BE2C (cell line): ENCODE data around the gene ELAVL3.
"Not testable (repeated sequence)": the region's sequence is repeated elsewhere in the genome, so short reads cannot be mapped to it uniquely, and the experiment has no call there.

Experiments
- DNase-seq: peaks from one replicate; pipeline ENCODE4 v3.0.0-alpha.2; 2020
- H3K27me3 ChIP-seq: fragments of 250-450 bp; sonication (Bioruptor Pico); 2 replicates; pipeline ENCODE4 v1.5.1; 2020; ENCODE audit warnings: mild to moderate bottlenecking
- H3K36me3 ChIP-seq: fragments of 250-450 bp; sonication (Bioruptor Pico); 2 replicates; pipeline ENCODE4 v1.5.1; 2020; ENCODE audit warnings: mild to moderate bottlenecking
- H3K4me1 ChIP-seq: fragments of 250-450 bp; sonication (Bioruptor Pico); 2 replicates; pipeline ENCODE4 v1.5.1; 2020
- H3K4me3 ChIP-seq: 2 replicates; pipeline ENCODE4 v1.5.1; 2011; ENCODE audit warnings: low read depth, low read length
- H3K9me3 ChIP-seq: fragments of 250-450 bp; sonication (Bioruptor Pico); 2 replicates; pipeline ENCODE4 v1.5.1; 2020
- TF ChIP-seq, protein P1 (sequence below): IDR thresholded peaks from 2 replicates; pipeline ENCODE4 v1.5.1; 2012; ENCODE audit warnings: mild to moderate bottlenecking, low read depth, low read length

The ELAVL3 gene

DNA sequence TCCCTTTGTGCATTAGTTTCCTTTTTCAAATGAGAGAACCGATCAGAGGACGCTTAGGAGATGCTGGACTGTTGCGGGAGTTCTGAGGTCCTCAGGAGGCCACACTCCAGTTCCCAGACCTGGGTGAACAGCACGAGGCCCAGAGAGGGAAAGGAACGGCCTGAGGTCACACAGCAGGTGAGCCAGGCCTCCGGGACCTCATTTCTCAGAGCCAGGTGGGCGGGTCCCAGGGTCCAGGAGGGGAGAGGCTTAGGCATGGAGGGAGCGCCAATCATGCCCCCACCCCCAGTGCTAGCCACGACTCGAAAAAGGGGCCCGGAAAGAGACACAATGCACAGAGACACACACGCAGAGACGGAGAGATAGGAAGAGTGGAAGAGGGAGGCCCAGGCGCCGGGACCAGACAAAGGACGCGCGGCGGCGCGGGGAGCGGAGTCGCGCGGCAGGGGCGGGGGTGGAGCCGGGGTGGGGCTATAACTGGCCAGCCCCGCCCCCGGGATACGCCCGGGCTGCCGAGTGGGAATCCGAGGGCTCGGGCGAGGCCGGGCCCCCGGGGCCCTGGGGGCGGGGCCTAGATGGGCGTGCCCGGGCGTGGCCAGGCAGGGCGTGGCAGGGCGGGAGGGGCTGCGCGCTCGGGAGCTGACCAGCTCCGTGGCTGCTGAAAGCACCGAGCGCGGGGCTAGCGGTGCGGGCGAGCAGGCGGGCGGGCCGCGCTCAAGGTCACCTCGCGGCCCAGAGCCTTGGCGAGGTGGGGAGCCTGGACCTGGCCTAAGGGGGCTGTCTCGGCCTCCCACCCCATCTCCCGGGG, 1.6 kb downstream of the ELAVL3 start:
- TF ChIP-seq, protein P1, sequence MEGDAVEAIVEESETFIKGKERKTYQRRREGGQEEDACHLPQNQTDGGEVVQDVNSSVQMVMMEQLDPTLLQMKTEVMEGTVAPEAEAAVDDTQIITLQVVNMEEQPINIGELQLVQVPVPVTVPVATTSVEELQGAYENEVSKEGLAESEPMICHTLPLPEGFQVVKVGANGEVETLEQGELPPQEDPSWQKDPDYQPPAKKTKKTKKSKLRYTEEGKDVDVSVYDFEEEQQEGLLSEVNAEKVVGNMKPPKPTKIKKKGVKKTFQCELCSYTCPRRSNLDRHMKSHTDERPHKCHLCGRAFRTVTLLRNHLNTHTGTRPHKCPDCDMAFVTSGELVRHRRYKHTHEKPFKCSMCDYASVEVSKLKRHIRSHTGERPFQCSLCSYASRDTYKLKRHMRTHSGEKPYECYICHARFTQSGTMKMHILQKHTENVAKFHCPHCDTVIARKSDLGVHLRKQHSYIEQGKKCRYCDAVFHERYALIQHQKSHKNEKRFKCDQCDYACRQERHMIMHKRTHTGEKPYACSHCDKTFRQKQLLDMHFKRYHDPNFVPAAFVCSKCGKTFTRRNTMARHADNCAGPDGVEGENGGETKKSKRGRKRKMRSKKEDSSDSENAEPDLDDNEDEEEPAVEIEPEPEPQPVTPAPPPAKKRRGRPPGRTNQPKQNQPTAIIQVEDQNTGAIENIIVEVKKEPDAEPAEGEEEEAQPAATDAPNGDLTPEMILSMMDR: no peak
- H3K4me3 ChIP-seq: peak overlapping the region; percentile 75
- H3K36me3 ChIP-seq: peaks cover 13% of the 10 kb centered on the region; the same call in 1 of the 2 replicates
- peak; percentile 95 for DNase-seq
- H3K9me3 ChIP-seq: no peaks in the 10 kb centered on the region
- H3K4me1 ChIP-seq: peaks cover 3% of the 10 kb centered on the region
- H3K27me3 ChIP-seq: peaks cover 9% of the 10 kb centered on the region

DNA sequence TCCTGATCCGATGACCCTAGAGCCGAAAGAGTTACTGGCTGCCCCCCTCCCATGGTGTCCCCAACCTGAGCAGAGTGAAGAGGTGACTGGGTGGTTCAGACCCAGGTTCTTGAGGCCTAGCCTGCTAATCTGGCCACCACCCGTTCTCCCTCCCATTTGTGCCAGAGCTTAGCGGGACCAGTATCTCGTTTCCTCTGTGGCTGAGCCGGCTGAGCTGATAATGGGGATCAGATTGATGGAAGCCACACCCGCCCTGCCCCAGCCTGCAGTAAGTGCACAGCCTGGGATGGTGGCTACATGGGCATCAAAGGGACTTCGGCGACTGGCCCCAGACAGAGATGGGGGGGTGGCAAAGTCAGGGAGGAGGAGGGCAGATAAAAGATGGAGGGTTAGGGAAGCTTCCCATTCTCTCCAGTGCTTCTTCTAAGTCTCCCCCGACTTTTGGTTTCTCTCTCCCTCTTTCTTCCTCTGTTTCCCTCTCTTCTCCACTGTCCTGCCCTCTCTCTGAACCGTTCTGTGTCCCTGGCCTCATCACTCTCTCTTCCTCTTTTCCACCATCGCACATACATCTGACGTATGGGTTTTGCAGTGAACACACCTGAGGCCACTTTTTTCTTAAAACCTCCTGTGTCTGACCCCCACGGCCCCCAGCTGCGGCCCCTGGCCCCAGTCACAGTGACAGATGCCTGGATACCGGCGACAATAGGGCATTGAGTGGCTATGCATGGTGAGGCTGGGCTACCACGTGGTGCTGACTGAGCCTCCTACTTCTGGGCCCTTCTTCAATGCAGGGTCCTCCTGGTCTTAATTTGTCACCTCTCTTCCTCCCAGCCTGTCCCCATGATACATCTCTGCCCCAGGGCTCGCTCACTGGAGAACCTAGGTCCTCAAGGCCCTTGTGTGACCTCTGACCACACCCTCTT, 2.4 kb downstream of the ELAVL3 start:
- Histone ChIP-seq H3K4me1 (peaks cover 3% of the 10 kb centered on the region), H3K27me3 (peaks cover 9% of the 10 kb centered on the region), H3K4me3 (peak overlapping the region; percentile 70), H3K36me3 (peaks cover 13% of the 10 kb centered on the region; the same call in 1 of the 2 replicates), H3K9me3 (no peaks in the 10 kb centered on the region)
- TF ChIP-seq, protein P1: no peak
- DNase-seq: no peak

DNA sequence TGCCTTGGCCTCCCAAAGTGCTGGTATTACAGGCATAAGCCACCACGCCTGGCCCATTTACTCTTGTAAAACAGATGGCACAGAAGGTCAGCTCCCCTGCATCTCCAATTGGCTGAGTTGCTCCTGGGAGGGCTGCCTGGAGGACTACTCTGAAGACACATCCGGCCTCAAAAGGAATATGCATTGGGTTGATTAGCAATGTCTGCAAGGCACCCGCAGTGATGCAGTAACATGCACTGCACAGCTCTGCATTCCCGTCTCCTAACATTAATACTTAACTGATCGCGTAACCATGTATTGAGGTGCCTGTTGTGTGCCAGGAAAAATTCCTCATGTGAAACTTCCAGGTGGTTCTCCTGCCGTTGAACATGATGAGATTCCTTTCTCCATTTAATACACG, 5.0 kb downstream of the ELAVL3 start:
- H3K9me3 ChIP-seq: no peaks in the 10 kb centered on the region
- H3K4me1 ChIP-seq: peaks cover 3% of the 10 kb centered on the region
- TF ChIP-seq, protein P1: no peak
- H3K4me3 ChIP-seq: no peak overlapping the region
- no peak for DNase-seq
- peaks cover 9% of the 10 kb centered on the region for H3K27me3 ChIP-seq
- peaks cover 13% of the 10 kb centered on the region; the same call in 1 of the 2 replicates for H3K36me3 ChIP-seq

DNA sequence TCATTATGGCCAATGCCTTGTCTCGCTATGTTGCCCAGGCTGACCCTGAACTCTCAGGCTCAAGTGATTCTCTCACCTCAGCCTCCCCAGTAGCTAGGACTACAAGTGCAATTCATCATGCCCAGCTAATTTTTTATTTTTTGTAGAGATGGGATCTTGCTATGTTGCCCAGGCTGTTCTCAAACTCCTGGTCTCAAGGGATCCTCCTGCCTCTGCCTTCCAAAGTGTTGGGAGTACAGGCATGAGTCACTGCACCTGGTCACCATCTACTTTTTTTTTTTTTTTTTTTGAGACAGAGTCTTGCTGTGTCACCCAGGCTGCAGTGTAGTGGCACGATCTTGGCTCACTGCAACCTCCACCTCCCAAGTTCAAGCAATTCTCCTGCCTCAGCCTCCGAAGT, 5.5 kb downstream of the ELAVL3 start:
- H3K27me3 ChIP-seq, DNase-seq, H3K4me3 ChIP-seq, H3K4me1 ChIP-seq, H3K9me3 ChIP-seq: not testable (repeated sequence)
- H3K36me3 ChIP-seq: peaks cover 13% of the 10 kb centered on the region; the same call in 1 of the 2 replicates

DNA sequence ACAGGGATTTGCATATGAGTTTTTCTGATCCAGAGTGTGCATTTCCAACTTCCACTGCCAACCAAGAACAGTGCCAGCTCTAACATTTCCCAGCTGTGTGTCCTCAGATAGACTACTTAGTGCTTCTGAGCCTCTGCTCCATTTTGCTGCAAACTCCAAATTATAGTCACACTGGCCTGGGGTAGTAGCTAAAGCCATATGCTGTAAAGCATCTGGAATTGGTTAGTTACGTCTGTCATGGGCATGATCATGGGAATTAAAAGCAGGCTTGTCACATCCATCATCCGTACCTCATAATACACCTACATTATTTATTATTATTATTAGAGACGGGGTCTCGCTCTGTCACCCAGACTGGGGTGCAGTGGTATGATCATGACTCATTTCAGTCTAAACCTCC, 7.1 kb downstream of the ELAVL3 start:
- Histone ChIP-seq H3K4me1 (no peaks in the 10 kb centered on the region), H3K27me3 (no peaks in the 10 kb centered on the region), H3K36me3 (peaks cover 8% of the 10 kb centered on the region; the same call in 1 of the 2 replicates), H3K9me3 (no peaks in the 10 kb centered on the region), H3K4me3 (no peak overlapping the region)
- TF ChIP-seq, protein P1: no peak
- no peak for DNase-seq

DNA sequence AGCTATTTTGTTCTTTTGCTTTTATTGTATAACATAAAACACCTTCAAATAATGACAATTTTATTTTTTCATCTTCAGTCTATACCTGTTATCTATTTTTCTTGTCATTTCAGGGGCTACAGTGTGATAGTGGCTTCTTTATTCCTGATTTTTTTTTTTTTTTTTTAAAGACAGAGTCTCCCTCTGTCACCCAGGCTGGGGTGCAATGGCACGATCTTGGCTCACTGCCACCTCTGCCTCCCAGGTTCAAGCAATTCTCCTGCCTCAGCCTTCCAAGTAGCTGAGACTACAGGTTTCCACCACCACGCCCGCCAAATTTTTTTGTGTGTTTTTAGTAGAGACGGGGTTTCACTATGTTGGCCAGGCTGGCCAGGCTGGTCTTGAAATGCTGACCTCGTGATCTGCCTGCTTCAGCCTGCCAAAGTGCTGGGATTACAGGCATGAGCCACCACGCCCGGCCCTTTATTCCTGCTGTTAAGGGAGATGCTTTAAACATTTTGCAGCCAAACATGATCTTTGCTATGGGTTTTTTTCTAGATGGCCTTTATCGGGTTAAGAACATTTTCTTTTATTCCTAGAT, 12.5 kb downstream of the ELAVL3 start:
- H3K9me3 ChIP-seq, DNase-seq, H3K4me3 ChIP-seq, H3K27me3 ChIP-seq, H3K4me1 ChIP-seq: not testable (repeated sequence)
- peaks cover 11% of the 10 kb centered on the region for H3K36me3 ChIP-seq
